GM12878 (cell line): Measurements from ENCODE around the gene PDIA5. TPM values are rescaled to one million over a fixed set of nuclear protein-coding genes. Genes with fewer than 3 reads are reported as not detected.

ENCODE experiments used
- CUX1 ChIP-seq: IDR thresholded peaks from 2 replicates; pipeline ENCODE4 v1.6.1; 2012; ENCODE audit warnings: improper control_type of control experiment, low read depth, low read length; ENCODE audit not compliant: insufficient replicate concordance
- IKZF2 ChIP-seq, 2 experiments: fragments of 450-650 bp; IDR thresholded peaks; 2 replicates each; pipeline ENCODE4 v1.6.1; 2017; ENCODE audit warnings: mild to moderate bottlenecking in 2 of 2, moderate library complexity in 2 of 2
- NR2F1 ChIP-seq: fragments of 450-650 bp; conservative IDR thresholded peaks from 2 replicates; pipeline ENCODE4 v1.6.1; 2017; ENCODE audit warnings: mild to moderate bottlenecking
- TBL1XR1 ChIP-seq: IDR thresholded peaks from 2 replicates; pipeline ENCODE4 v1.6.1; 2012; ENCODE audit warnings: low read depth, low read length, improper control_type of control experiment
- USF2 ChIP-seq: IDR thresholded peaks from 2 replicates; pipeline ENCODE4 v1.6.1; 2011; ENCODE audit warnings: low read depth, low read length, improper control_type of control experiment, borderline replicate concordance
- ZBTB40 ChIP-seq: fragments of 450-650 bp; IDR thresholded peaks from 2 replicates; pipeline ENCODE4 v1.6.1; 2016; ENCODE audit warnings: mild to moderate bottlenecking, moderate library complexity, borderline replicate concordance
- polyA plus RNA-seq, 11 experiments: library from polyadenylated mRNA; depleted of rRNA in 4 of 11; unstranded in 6 of 11; stranded (reverse) in 5 of 11; fragments of >200 nt; fragmentation: Nextera tagmentation in 4 of 11; fragmentation: Illumina TruSeq in 1 of 11; extraction: Ambion mirVana in 4 of 11; extraction: Trizol in 1 of 11; gene quantifications; 1 replicate in 1 of 11; 2 replicates in 10 of 11; pipeline versions ENCODE4 v1.2.1 to v1.2.3, GENCODE V29; 2011 to 2016; ENCODE audit warnings: inconsistent platforms in 2 of 11, missing spikeins in 2 of 11, low read depth in 1 of 11
- total RNA-seq, 4 experiments: library from RNA; depleted of rRNA in 3 of 4; stranded (reverse); fragments of >200 nt in 3 of 4; fragmentation: Illumina TruSeq in 1 of 4; extraction: Trizol in 1 of 4; gene quantifications; 2 replicates each; pipeline versions ENCODE4 v1.2.1 to v1.2.3, GENCODE V29; 2013 to 2021
- TF ChIP-seq, protein P1 (sequence below): fragments of 450-650 bp; IDR thresholded peaks from 2 replicates; pipeline ENCODE4 v1.6.1; 2014; ENCODE audit warnings: mild to moderate bottlenecking

Gene PDIA5
- total and polyA plus RNA-seq, 10 of the 15 experiments (the other 5 are each of a cell fraction or from before 2014, with no cell fraction given), result 4.1 to 24.8 (median 19.2) TPM

- TF ChIP-seq CUX1 (no peak), NR2F1 (no peak), ZBTB40 (no peak), USF2 (no peak), TBL1XR1 (no peak), IKZF2 (IDR thresholded peaks at IDR 0.05) (no peak)
- TF ChIP-seq, protein P1, sequence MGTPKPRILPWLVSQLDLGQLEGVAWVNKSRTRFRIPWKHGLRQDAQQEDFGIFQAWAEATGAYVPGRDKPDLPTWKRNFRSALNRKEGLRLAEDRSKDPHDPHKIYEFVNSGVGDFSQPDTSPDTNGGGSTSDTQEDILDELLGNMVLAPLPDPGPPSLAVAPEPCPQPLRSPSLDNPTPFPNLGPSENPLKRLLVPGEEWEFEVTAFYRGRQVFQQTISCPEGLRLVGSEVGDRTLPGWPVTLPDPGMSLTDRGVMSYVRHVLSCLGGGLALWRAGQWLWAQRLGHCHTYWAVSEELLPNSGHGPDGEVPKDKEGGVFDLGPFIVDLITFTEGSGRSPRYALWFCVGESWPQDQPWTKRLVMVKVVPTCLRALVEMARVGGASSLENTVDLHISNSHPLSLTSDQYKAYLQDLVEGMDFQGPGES, result no peak
- TF ChIP-seq, all 136 proteins: peak for 0
Measured at GRCh38 chr3:123157209-123157597, 90.4 kb downstream of the PDIA5 start (continued).
